ENCODE results near the gene CARD9.
"Not testable (repeated sequence)": the region's sequence is repeated elsewhere in the genome, so short reads cannot be mapped to it uniquely, and the experiment has no call there.

CARD9 gene

GRCh38 chr9:136373300-136374182 is at the start of gene CARD9:
Gene CARD9 (minus strand): TSS chr9:136373669. CDS start chr9:136372078, 1,591 bp downstream.
- Mint-ChIP-seq H3K4me1 (peaks cover 11 to 29% of the 10 kb centered on the region in 2 donors), H3K27ac (peak within 1 kb of the TSS; percentile 82), H3K9me3 (no peaks in the 10 kb centered on the region), H3K36me3 (peaks cover 32 to 48% of the 10 kb centered on the region in 2 donors), H3K27me3 (no peaks in the 10 kb centered on the region), H3K4me3 (peak within 1 kb of the TSS; percentile 87 to 89)
- DNase-seq = no peak
- ATAC-seq (replicated peaks) = peak; percentile 74 to 81

GRCh38 chr9:136422876-136423275 is 49.4 kb upstream of the CARD9 start:
- Mint-ChIP-seq H3K4me1 (peaks cover 4 to 6% of the 10 kb centered on the region in 2 donors), H3K4me3 (no peak overlapping the region), H3K27me3 (no peaks in the 10 kb centered on the region), H3K36me3 (peaks cover 40 to 41% of the 10 kb centered on the region in 2 donors), H3K9me3 (no peaks in the 10 kb centered on the region), H3K27ac (no peak overlapping the region)
- no peak for ATAC-seq (replicated peaks)
- no peak for DNase-seq

DNA sequence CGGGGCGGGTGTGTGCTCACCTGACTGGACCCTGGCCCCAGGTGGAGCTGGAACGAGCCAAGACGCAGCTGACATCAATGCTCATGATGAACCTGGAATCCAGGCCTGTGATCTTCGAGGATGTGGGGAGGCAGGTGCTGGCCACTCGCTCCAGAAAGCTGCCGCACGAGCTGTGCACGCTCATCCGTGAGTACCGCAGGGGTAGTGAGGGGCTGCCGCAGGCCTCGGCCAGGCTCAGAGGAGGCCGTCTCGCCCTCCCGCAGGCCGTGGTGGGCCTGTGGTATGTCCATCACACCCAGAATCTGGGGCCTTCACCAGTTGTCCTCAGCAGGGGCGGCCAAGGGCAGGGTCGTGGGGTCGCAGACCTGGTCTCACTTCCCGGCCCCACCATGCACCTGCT is 48.3 kb upstream of the CARD9 start:
- no peaks in the 10 kb centered on the region for H3K27me3 Mint-ChIP-seq
- no peak overlapping the region for H3K4me3 Mint-ChIP-seq
- H3K4me1 Mint-ChIP-seq = peaks cover 4 to 6% of the 10 kb centered on the region in 2 donors
- peaks cover 42 to 44% of the 10 kb centered on the region in 2 donors for H3K36me3 Mint-ChIP-seq
- H3K9me3 Mint-ChIP-seq = no peaks in the 10 kb centered on the region
- no peak for ATAC-seq (replicated peaks)
- no peak overlapping the region for H3K27ac Mint-ChIP-seq
- DNase-seq = no peak

- Mint-ChIP-seq H3K4me3 (no peak overlapping the region), H3K27ac (peak overlapping the region; percentile 68), H3K4me1 (peaks cover under 1 to 2% of the 10 kb centered on the region in 2 donors), H3K9me3 (no peaks in the 10 kb centered on the region), H3K27me3 (no peaks in the 10 kb centered on the region), H3K36me3 (peaks cover 43 to 50% of the 10 kb centered on the region in 2 donors)
- no peak for DNase-seq
- no peak for ATAC-seq (replicated peaks)
These were observed 45.6 kb upstream of the CARD9 start for GRCh38 chr9:136419092-136419420.

- H3K27ac Mint-ChIP-seq = peak overlapping the region; percentile 68
These were observed 45.0 kb upstream of the CARD9 start for GRCh38 chr9:136418182-136419091.

DNA sequence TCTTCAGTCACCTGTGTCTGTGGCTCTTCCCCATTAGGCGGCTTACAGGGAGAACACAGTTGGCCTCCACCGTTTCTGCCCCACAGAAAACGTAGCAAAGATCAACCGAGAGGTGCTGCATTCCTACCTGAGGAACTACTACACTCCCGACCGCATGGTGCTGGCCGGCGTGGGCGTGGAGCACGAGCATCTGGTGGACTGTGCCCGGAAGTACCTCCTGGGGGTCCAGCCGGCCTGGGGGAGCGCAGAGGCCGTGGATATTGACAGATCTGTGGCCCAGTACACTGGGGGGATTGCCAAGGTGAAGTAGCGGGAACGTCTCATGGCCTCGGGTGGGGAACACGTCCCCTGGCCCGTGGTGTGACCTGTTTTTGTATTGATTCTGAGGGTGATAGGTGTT is 43.4 kb upstream of the CARD9 start:
- DNase-seq (no peak), ATAC-seq (replicated peaks) (no peak)
- Mint-ChIP-seq H3K4me3 (no peak overlapping the region), H3K36me3 (peaks cover 45 to 52% of the 10 kb centered on the region in 2 donors), H3K4me1 (peaks cover 6 to 7% of the 10 kb centered on the region in 2 donors), H3K27ac (no peak overlapping the region), H3K27me3 (no peaks in the 10 kb centered on the region), H3K9me3 (no peaks in the 10 kb centered on the region)

More at GRCh38 chr9:136418182-136419091, 45.0 kb upstream of the CARD9 start:
- no peak overlapping the region for H3K4me3 Mint-ChIP-seq
- H3K36me3 Mint-ChIP-seq = peaks cover 49% of the 10 kb centered on the region in 2 donors
- no peaks in the 10 kb centered on the region for H3K9me3 Mint-ChIP-seq
- ATAC-seq (replicated peaks) (no peak), DNase-seq (no peak)
- H3K27me3 Mint-ChIP-seq = no peaks in the 10 kb centered on the region
- H3K4me1 Mint-ChIP-seq = peaks cover 3 to 4% of the 10 kb centered on the region in 2 donors

- no peaks in the 10 kb centered on the region for H3K27me3 Mint-ChIP-seq
- peaks cover 8 to 11% of the 10 kb centered on the region in 2 donors for H3K4me1 Mint-ChIP-seq
- no peaks in the 10 kb centered on the region for H3K9me3 Mint-ChIP-seq
- DNase-seq = no peak
- no peak overlapping the region for H3K4me3 Mint-ChIP-seq
- no peak for ATAC-seq (replicated peaks)
- H3K27ac Mint-ChIP-seq = no peak overlapping the region
- H3K36me3 Mint-ChIP-seq = peaks cover 40 to 52% of the 10 kb centered on the region in 2 donors
These were observed 43.0 kb upstream of the CARD9 start for GRCh38 chr9:136416427-136416826.

DNA sequence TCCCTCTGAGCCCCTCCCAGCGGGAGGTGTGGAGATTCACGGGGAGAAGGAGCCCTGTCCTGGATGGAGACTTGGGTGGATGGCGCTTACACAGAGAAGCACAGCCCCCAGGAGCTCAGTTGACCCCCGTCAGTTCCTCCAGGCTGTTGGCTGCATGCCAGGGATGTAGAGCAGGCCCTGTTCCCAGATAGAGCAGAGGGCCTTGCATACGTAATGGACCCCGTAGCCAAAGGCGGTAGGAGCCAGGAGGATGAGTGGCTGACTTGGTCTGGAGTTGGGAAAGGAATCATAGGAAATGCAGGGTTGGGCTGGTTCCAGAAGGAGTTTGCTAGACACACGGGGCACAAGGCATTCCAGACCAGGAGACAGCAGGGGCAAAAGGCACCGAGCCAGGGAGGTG is 39.5 kb upstream of the CARD9 start:
- Mint-ChIP-seq H3K4me3 (no peak overlapping the region), H3K4me1 (peaks cover 22 to 39% of the 10 kb centered on the region in 2 donors), H3K27me3 (no peaks in the 10 kb centered on the region), H3K9me3 (no peaks in the 10 kb centered on the region), H3K36me3 (peaks cover 52 to 56% of the 10 kb centered on the region in 2 donors), H3K27ac (peak overlapping the region; percentile 2)
- ATAC-seq (replicated peaks) (no peak), DNase-seq (no peak)

GRCh38 chr9:136411378-136411777 is 37.9 kb upstream of the CARD9 start:
- DNase-seq = no peak
- Mint-ChIP-seq H3K4me3 (peak overlapping the region; percentile 89 to 94), H3K9me3 (no peaks in the 10 kb centered on the region), H3K36me3 (peaks cover 54 to 55% of the 10 kb centered on the region in 2 donors), H3K27ac (peak overlapping the region; percentile 96), H3K27me3 (no peaks in the 10 kb centered on the region), H3K4me1 (peaks cover 31 to 52% of the 10 kb centered on the region in 2 donors)
- no peak for ATAC-seq (replicated peaks)

- peak within 1 kb of the TSS; percentile 96 to 97 for H3K4me3 Mint-ChIP-seq
- no peaks in the 10 kb centered on the region for H3K9me3 Mint-ChIP-seq
- DNase-seq (peak; percentile 90), ATAC-seq (replicated peaks) (peak; percentile 81 to 88)
- H3K27me3 Mint-ChIP-seq = no peaks in the 10 kb centered on the region
- H3K27ac Mint-ChIP-seq = peak within 1 kb of the TSS; percentile 99
- peaks cover 49 to 51% of the 10 kb centered on the region in 2 donors for H3K36me3 Mint-ChIP-seq
- peaks cover 31 to 52% of the 10 kb centered on the region in 2 donors for H3K4me1 Mint-ChIP-seq
These were observed 37.2 kb upstream of the CARD9 start, which contains the start of the genes ENTR1 and PMPCA for GRCh38 chr9:136410500-136411287. Gene ENTR1 (minus strand): TSS chr9:136410614. CDS start chr9:136410397, 217 bp downstream. Gene PMPCA (plus strand): TSS chr9:136410658. CDS start chr9:136410669, 11 bp downstream.

GRCh38 chr9:136409557-136410455 is 36.3 kb upstream of the CARD9 start:
- peaks cover 52 to 55% of the 10 kb centered on the region in 2 donors for H3K36me3 Mint-ChIP-seq
- ATAC-seq (replicated peaks) = peak; percentile 54 to 57
- H3K4me1 Mint-ChIP-seq = peaks cover 34 to 60% of the 10 kb centered on the region in 2 donors
- no peaks in the 10 kb centered on the region for H3K9me3 Mint-ChIP-seq
- peak; percentile 37 for DNase-seq
- H3K27me3 Mint-ChIP-seq = no peaks in the 10 kb centered on the region
- peak overlapping the region; percentile 99 for H3K27ac Mint-ChIP-seq
- peak overlapping the region; percentile 96 to 97 for H3K4me3 Mint-ChIP-seq

GRCh38 chr9:136407911-136408310 is 34.4 kb upstream of the CARD9 start:
- H3K27me3 Mint-ChIP-seq = no peaks in the 10 kb centered on the region
- DNase-seq (no peak), ATAC-seq (replicated peaks) (no peak)
- H3K36me3 Mint-ChIP-seq = peaks cover 51 to 56% of the 10 kb centered on the region in 2 donors
- H3K4me3 Mint-ChIP-seq = peak overlapping the region; percentile 6 to 19
- peaks cover 45 to 72% of the 10 kb centered on the region in 2 donors for H3K4me1 Mint-ChIP-seq
- H3K27ac Mint-ChIP-seq = peak overlapping the region; percentile 65
- no peaks in the 10 kb centered on the region for H3K9me3 Mint-ChIP-seq

- H3K27ac Mint-ChIP-seq; ATAC-seq (replicated peaks); DNase-seq; H3K27me3 Mint-ChIP-seq; H3K9me3 Mint-ChIP-seq: not testable (repeated sequence)
- peaks cover 46 to 78% of the 10 kb centered on the region in 2 donors for H3K4me1 Mint-ChIP-seq
- H3K36me3 Mint-ChIP-seq = peaks cover 57 to 61% of the 10 kb centered on the region in 2 donors
- peak overlapping the region in 1 of 2 donors; percentile 48 for H3K4me3 Mint-ChIP-seq
These were observed 33.6 kb upstream of the CARD9 start for GRCh38 chr9:136407061-136407460.
